NCI-H2196 (cell line): Measurements from ENCODE around the gene TFAP2B.

Experiments
- DNase-seq: peaks from one replicate; lab custom pipeline; 2025; ENCODE audit not compliant: unreplicated experiment; lab: John Stamatoyannopoulos, UW

The TFAP2B gene

DNA sequence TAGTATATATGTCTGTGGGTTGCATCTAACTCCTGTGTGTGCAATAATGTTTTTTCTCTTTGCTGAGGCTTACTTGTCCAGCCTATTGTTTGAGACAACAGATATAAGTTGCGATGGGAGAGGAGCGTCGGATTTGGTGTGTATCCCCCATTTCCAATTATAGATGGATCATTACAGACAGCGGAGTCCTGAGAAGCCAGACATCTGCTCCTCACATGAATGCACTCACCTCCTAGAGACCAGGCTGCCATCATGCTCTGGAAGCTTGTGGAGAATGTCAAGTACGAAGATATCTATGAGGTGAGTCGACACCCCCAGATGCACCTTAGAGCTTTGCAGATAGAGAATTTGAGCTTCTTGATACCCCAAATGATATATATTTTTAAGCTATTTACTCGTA, at the start of gene TFAP2B:
Gene TFAP2B, plus strand, starts transcription at position 199 of the 400 bp plus-strand sequence. Its CDS starts 21 bp downstream, at position 220.
- DNase-seq: no peak

DNA sequence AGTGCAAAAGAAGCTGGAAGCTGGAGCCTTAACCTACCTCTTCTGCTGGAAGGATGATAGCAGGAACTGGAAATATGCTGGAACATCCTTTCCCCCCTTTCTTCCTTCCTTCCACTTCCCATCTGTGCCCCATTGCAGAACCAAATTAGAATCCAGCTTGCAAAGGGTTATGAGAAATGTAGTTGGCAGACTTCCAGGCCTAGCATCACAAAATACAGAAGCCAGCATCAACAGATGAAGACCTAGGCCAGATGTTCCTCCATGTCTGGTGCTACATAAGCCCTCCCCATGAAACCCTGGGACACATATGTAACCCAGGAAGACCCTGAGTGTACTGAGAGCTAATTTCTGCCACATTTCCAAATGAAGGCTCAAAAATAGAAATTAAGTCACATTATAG, 40.0 kb upstream of the TFAP2B start:
- no peak for DNase-seq

DNA sequence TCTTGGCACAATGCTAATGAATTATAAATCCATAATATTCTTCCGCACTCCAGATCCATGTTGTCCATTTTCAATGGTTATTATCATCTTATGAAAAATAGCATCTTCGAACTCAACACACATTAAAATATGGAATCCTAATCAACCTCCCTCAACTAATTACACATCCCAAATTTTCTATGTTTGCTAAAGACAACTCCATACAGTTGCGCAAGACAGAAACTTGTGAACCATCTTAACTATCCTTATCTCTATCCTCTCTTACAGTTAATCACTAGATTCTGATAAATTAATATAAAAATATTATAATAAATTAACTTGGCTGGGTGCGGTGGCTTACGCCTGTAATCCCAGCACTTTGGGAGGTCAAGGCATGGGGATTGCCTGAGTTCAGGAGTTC, 38.3 kb upstream of the TFAP2B start:
- DNase-seq: no peak

DNA sequence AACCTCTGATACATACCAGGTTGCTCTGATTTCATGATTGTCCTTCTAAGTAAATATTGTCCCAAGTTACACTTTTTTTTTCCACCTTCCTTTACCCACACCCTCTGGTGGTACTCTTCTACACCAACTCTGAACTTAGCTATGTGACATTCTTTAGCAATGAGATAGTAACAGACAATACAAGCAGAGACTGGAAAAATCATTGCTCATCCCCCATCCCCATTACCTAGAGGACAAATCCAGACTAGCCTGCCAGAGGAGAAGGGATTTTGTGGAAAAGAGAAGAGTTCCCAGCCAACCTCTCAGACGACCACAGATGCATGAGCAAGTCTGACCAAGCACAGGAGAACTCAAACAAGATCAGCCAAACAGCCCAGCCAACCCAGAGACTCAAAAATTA, 32.8 kb upstream of the TFAP2B start:
- no peak for DNase-seq

DNA sequence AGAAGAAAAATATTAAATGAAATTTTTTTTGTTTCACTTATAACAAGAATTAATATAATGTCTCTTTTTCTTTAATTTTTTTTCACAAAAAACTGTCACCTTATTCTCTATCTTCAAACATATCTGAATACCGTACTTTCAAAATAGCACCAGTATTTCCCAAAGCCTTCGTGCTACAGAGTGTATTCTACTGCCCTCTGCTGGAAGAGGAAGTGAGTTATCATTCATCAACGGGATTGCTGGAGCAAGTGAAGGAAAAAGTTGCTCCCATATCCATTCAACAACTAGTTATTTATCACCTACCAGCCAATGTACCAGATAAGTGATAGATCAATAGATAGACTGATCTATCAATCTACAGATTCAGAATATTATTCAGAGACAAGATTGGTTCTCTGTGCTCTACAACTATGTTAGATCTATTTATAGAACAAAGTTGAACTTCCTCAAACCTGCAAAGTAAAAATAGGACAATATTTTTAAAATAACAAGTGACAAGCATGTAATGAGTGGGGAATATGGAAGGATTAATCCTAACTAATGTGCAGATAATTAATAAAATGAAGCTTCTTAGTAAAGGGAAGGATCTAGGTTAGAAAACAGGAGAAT, 26.7 kb upstream of the TFAP2B start:
- peak; percentile 55 for DNase-seq

DNA sequence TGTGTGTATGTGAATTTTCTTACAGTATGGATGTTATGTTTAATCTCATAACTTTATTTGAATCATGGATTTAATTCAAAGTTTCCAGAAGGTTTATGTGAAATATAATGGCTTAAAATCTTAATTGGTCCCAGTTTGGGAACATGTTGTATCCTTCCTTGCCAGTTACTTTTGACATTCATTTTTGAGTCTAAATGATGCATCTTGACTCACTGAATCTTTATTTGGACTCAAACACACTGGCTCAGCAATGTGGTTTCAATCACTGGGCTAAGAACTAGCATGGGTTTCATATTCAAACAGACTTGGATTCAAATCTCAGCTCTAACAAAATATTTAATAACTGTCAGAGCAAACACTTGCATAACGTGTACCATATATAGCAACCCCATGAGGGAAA, 25.9 kb upstream of the TFAP2B start:
- no peak for DNase-seq

DNA sequence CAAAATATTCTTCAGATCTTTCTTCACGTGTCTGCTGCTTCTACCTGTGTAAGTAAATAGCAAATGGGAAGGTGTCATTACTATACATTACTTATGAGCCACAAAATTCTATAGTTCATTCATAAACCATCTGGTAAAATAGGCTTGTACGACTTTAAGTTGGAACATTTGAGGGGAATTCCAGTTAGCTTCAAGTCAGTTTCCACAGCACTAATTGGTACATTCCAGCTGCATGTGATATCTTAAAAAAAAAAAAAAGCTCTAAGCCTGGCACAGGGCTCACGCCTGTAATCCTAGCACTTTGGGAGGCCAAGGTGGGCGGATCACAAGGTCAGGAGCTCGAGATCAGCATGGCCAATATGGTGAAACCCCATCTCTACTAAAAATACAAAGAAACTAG, 23.1 kb upstream of the TFAP2B start:
- no peak for DNase-seq

DNA sequence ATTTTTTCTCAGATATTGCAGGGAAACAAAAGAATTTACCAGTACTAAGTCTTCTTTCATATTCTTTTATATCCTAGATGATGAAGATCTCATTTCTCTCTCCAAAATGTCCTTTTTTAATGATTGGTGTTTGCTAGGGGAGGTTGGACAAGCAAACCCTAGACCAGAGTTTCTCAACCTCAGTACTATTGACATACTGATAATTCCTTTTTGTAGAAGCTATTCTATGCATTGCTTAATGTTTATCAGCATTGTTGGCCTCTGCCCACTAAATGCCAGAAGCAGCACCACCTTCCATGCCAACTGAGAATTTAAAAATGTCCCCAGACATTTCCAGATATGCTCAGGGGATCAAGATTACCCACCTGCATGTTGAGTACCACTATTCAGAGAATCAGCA, 14.4 kb upstream of the TFAP2B start:
- DNase-seq: no peak

DNA sequence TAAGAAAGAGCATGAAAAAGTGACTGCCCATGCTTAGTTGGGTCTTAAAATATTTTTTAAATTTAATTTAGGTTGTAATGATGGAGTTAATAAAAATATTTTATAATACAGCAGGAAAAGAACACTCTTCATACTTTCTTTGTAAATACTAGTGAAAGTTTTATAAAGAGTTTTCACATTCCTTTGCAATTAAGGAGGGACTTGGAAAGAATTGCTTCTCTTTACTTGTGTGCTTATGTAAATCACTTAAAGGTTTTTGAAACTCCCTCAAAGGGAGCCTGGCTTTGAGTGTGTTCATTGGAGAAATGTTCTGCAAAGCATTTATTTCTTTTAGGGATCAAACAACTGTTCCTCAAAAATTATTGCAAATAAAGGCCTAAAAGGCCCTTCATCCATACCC, 11.6 kb upstream of the TFAP2B start:
- DNase-seq: no peak

DNA sequence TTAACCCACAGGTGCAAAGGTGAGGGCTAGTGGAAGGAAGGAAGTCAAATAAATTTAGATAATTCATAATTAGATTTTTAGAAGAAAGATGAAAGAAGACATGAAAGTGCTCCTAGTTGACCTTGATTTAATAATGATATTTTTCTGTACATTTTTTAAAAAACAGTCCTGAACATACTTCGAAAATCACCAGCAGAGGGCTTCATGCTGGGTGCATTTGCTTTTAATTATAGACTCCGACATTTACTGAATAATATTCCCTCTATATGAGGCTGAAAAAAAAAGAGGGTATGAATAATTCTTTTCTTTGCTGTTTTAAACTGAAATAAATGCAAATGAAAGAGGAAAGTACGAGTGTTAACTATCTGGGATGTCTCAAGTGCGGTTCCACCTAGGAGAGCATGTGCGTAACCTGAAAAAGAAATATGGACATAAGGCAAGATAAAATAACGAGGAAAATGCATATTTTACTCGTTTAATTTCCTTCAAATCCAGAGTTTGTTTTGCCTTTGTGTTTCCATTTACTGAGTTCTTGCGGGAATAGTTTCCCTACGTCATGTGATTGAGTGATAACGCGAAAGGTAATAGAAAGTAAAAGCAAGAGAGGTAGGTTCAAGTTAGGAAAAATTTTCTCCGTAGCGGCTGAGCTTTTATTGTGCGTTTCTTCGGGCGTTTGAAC, 3.1 kb upstream of the TFAP2B start:
- no peak for DNase-seq

DNA sequence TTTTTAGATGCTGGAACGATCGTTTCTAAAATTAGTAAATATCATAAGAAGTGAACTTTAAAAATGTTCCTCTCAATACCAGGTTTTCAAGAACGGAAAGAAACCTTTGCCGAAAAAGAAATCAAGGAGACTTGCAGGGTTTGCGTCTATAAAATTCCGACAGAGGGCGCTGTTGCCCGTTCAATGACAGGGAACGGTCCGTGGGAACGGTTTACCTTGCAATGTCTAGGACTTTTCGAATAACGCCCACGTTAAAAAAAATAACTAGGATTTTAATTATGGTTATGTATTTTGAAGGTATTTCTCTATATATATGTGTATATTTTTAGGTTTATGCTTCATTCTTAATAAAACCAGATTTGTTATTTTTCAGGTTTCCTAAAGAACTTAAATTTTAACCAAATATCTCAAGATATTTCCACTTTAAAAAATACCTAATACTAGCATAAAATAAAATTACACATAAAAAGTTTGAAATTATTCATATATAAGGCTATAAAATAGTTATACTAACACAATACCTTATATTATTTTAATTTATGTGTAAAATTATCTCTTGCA, 2.5 kb upstream of the TFAP2B start:
- DNase-seq: peak; percentile 73

DNA sequence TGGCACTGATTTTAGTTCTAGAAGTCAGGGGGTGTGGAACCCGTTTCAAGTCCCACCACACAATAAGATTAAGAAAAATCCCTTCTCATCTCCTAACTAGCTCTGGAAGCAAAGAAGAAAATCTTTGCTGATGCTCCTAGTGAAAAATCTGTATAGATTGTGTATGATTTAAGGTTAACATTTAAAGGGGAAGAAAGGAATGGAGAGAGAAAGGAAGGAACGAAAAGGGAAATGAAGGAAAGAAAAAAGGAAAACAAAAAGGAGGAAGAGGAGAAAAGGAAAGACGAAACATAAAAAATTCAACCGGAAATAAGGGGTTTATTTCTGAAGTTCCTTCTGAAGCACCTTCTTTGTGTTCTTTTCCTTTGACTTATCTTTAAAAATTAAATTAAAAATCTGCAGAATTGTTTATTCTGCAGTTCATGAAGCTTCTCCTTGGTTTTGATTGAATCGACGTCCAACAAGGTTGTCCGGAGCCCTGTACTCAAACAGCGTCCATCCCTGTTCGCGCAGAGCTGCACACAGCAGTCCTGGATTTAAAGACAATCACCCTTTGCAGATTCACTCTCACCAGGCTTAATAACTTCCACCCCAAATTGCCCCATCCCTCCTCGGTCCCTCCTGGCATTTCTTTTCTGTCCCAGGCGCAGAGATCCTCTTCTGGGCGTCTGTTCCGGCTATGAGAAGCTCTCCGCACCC, 1.6 kb upstream of the TFAP2B start:
- no peak for DNase-seq

DNA sequence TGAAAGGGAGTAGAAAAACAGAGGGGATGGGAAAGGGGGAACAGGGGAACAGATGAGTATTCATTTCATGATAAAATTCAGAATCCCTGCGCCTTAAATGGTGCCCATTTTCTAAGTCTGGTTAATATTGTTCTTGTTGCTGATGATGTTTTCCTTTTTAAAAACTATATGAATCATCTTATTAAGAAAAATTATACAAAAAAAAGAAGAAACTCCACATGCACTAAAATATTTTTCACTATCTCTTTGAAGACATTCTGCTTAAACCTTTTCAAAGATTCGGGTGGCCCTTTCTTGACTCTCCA, 1.1 kb upstream of the TFAP2B start:
- no peak for DNase-seq

DNA sequence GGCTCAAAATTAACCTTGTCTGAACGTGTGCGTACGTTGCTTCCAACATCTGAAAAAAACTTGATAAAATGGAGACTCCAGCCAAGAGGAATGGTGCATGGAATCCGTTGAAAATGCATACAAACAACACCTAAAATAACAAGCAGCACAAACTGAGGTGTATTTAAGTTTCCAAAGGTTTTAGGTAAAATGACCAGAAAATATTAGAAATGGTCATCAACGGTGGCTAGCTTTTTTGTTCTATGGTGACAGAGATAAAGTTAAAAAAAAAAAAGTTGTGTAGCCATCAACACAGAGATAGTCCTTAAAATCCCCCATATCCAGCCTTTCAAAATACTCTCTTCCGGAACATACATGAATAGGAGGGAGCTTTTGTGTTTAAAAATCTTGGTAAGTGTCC, 651 bp upstream of the TFAP2B start:
- DNase-seq: no peak

DNA sequence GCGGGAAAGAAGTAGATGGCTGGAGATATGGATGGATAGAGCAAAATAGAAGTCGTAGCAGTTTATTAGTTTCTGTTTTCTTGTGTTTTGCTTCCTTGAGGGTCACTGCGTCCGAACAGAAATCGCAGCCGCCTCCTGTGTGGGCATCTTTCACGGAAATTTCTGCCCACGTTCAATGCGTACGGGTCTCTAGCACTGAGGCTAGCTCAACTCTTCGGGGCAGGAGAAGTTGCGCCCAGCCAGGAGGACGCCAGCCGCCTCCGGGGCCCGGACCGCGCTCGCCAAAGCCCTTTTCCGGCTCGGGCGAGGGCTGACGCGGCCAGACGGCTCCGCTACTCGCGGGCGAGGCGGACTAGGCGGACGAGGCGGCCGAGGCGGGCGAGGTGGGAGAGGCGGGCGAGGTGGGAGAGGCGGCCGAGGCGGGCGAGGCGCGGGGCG, 814 bp downstream of the TFAP2B start:
- no peak for DNase-seq

DNA sequence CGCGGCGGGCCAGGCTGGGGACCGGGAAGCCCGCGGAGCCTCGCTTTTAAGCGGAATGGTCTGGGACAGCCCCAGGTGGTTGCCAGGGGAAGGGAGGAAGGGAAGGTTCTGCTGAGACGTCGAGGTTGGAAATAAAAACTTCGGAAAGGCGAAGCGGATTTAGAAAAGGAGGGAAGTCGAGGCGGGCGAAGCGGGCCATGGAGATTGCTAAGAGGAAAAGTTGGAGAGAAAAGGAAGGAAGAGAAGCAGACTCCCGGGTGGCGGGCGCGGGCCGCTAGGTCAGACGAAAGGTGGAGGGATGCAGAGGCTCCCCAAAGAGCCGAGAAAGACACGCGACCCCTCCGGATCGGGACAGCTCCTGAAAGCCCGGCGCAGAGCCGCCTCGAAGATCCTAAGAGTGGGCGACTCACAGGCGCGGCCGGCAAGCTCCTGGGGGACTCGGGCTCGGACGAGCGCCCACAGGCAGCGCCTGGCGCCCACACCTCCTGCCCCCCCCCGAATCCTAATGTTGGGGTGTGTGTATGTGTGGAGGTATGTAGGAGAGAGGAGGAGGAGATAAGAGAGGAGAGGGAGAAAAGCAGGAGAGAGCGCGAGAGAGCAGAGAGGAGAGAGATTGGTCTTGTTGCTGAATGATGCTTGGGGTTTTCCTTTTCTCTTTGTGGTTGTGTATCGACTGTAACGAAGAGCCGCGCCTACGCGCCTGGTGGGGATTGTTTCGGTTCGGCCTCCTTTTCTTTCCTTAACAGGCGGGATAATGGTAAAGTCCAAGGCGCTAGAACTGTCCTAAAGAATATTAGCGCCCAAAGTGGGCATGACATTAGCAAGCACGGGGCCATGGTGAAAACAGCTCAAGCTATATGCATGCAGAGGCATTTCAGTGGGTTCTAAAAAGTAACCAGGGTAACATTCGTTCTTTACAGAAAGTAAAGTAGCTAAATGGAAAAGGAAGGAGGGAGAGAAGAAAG, 1.5 kb downstream of the TFAP2B start:
- no peak for DNase-seq

DNA sequence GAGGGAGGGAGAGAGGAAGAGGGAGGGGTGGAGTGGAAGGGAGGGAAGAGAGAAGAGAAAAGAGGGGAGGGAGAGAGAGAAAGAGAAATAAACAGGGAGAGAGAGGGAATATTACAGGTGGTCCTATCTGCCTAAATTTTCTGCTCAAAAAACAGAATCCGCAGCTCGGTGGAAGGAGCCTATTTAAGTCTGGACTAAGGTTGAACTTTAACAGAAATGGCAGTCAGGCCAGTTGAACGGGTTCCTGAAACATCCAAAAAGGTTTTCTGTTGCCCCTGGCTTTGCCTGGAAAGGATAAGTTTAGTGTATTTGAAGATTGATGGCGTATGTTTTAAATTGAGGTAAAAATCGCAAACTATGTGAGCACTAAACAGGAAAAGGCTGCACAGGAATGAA, 2.2 kb downstream of the TFAP2B start:
- DNase-seq: no peak

DNA sequence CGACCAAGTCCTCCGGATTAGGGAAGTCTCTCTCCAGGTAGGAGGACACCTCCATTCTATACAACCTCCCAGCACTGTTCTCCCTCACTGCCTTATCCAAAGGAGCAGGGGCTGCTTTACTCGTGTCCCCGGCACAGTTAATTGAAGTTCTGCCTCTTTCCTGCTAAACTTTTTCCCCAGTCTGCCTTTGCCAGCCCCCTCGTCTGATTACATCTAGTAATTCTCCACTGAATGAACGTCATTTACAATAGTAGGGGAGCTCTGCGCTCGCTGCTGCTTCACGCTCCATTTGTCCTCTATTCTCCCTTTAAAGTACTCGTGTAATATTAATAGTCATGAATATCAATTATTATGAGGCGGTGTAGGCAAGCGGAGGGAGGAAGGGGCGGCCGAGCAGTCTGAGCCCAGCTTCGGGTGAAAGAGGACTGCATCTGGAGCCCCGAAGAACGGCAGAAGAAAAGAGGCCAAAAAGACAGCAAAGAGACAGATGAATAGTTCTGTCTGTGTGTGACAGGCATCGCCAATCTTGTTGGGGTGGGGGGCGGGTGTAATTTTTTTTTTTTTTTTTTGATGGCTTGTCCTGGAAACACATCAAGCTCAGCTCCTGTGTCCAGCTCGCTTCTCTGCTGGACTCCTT, 2.9 kb downstream of the TFAP2B start:
- no peak for DNase-seq

DNA sequence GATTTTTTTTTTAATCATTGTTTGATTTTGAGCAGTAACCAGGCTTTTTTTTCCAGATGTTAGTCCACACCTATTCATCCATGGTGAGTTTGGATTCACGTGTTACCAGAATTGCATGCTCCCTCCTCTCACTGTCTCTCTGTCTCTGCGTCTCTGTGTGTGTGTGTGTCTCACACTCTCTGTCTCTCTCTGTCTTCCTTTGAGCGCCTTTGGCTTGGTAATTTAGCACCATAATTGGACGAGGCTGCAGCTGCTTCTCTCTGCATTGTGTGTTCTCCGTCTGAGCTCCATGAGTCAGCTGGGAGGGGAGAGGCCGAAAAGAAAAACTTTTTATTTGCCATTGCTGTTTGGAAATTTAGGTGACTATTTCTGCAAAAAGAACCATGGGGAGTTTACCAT, 3.4 kb downstream of the TFAP2B start:
- DNase-seq: no peak

DNA sequence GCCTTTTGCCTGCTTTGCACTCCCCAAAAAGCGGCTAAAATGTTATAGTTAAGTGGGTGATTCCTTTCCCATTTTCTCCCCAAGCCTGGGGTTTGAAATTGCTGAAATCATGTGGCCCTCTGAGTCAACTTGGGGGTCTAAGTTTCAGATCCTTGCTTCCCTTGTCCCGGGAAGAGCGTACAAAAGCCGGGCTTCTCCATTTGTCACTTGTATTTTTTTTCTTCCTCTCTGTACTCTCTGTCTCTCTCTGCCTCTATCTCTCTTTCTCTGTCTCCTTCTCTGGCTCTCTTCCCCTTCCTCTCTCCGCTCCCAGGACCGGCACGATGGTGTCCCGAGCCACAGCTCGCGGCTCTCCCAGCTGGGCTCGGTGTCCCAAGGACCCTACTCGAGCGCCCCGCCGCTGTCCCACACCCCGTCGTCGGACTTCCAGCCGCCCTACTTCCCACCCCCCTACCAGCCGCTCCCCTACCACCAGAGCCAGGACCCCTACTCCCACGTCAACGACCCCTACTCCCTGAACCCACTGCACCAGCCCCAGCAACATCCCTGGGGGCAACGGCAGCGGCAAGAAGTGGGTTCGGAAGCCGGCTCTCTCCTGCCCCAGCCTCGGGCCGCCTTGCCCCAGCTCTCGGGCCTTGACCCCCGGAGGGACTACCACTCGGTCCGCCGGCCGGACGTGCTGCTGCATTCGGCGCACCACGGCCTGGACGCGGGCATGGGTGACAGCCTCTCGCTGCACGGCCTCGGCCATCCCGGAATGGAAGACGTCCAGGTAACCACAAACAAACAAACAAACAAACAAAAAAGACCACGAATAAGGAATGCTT, 4.6 kb downstream of the TFAP2B start:
- no peak for DNase-seq
